ENCODE results near the gene TMPRSS2.

GRCh38 chr21:41526478-41527087 is 18.6 kb upstream of the TMPRSS2 start:
- no peak for TF ChIP-seq GATA2 (IDR thresholded peaks at IDR 0.05; ENCODE audit: low read depth, low read length)
- no peak for TF ChIP-seq GATA3 (IDR thresholded peaks at IDR 0.05; ENCODE audit: low read depth, low read length)

Data from SH-SY5Y (cell line).